Mammary epithelial cell (primary cell): ENCODE results near the gene ADCY4.

Experiments used
- CTCF ChIP-seq, 2 donors: IDR thresholded peaks in 1 of 2; conservative IDR thresholded peaks in 1 of 2; 2 replicates each; pipeline ENCODE4 v1.5.1; 2011 to 2012; ENCODE audit warnings: inconsistent platforms in 2 of 2, low read length in 2 of 2, mild to moderate bottlenecking in 2 of 2, control low read depth in 1 of 2, low read depth in 1 of 2; ENCODE audit not compliant: insufficient read depth in 1 of 2; ENCODE audit errors: extremely low read depth in 1 of 2
- EZH2 ChIP-seq: IDR thresholded peaks from 2 replicates; pipeline ENCODE4 v1.6.1; 2012; ENCODE audit warnings: low read length, inconsistent platforms, borderline replicate concordance

DNA sequence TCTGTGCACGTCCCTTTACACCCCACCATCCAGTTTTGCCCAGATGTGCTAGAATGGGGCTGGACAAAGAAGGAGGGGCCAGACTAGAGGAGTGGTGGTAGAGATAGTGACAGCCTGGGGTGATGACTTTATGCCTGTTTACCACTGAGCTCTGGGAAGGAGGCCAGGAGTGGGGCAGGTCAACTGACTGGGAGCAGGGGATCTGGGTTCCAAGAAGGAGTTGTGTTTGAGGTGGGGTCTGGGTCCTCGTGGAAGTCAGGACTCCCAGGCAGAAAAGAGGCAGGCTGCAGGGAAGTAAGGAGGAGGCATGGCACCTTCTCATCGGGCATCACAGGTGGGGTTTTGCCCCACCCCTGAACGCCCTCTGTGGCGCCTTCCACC lies 24.6 kb downstream of the ADCY4 start:
- TF ChIP-seq CTCF (conservative IDR thresholded peaks at IDR 0.05 in 1 of 2, IDR thresholded peaks at IDR 0.05 in 1 of 2; ENCODE audit: extremely low read depth in 1 of 2, insufficient read depth in 1 of 2, low read depth in 1 of 2, low read length in 2 of 2) (no peak), EZH2 (no peak)
